ENCODE data around the gene ARL11.

The ARL11 gene

DNA sequence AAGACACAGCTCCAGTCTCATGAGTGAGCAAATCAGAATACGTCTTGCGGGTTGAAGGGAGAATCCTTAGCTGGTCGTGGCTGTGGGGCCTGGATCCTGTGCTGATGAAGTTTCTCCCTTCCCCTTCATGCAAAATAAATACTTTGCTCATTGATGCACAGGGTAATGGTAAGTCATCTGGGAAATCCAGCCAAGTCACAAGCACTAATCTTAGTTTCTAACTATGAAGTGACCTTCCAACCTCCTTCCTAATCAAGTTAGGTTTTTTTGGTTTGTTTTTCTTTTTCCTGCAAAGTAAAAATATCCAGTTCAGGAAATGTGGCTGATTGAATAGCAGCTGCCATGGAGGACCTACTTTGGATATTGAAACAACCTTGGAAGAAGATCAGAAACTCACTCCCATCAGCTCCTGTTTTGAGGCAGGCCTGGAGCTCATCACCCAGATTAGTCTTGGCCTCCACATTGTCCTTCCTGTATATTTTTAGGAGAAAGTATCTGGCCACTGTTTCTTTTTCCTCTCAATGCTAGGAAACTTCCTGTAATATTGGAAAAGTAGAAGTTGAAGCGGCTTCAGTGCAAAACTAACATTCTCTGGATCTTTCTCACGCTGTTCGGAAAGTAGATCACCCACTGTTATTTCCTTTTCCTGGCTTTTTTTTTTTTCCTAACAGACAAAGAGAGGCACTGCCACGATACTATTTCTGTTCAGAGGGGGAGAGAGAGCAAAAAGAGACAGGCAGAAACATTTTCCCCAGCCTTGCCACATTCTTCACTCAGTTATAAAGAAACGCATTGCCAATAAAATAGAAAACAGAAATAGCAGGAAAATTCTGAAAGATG lies 12.3 kb upstream of the ARL11 start:
- no peak for DNase-seq (ENCODE audit: low read depth)

DNA sequence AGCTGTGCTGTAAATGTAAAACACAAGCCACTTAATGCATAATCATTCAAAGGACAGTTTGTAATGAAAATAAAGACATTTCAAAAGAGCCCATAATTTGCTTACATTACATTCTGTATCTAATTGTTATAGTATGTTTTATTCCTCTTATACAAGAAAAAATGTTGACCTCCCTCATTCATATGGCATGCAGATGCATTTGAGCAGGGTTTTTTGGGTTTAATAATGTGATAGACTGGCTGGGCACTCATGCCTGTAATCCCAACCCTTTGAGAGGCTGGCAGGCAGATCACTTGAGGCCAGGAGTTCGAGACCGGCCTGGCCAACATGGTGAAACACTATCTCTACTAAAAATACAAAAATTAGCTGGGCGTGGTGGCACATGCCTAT lies 11.6 kb upstream of the ARL11 start:
- DNase-seq (ENCODE audit: low read depth) = no peak

DNA sequence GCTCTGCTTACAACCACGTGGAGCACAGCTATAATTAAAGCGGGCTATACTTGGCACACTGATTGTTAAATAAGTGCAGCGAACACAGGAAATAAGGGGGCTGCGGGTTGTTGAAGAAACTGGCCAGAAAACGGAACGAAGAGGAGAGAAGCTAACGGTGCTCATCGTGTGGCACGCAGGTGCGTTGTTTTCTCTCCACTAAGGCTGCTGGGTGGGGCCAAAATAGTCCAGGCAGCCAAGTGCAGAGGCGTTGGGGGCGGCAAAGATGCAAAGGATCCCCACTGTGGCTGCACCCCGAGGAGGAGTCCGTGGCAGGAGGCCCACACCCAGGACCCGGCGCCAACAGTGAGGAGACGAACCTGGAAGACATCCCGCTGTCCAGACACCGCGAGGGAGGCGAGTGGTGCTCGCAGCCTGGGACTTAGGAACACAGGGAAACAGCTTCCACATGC lies 8.1 kb upstream of the ARL11 start:
- no peak for DNase-seq (ENCODE audit: low read depth)

DNA sequence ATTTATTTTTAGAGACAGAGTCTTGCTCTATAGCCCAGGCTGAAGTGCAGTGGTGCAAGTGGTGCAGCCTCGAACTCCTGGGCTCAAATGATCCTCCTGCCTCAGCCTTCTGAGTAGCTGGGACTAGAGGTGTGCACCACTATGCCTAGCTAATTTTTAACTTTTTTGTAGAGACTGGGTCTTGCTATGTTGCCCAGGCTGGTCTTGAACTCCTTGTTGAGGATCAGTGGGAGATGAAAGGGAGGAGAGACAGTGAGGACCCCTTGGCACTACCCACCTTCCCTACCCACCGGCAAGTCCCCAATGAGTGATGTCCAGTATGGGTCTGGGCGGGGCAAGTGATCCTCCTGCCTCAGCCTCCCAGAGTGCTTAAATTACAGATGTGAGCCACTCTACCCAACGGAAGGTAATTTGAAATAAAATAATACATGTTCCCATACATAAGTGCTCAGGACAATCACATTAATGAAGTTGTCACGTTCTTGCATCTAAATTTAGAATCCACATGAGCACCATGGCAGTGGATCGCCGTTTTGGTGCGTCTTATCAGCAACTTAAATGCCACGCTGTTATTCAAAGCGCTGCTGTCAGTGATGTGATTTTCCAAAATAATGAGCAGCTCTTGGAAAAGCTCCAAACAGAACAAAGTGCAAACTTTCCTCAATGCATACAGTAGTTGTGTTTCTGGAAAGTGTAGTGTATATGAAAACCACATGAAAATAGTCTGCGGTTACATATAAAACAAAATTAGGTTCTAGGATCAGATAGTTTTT lies 5.9 kb upstream of the ARL11 start:
- no peak for DNase-seq (ENCODE audit: low read depth)

DNA sequence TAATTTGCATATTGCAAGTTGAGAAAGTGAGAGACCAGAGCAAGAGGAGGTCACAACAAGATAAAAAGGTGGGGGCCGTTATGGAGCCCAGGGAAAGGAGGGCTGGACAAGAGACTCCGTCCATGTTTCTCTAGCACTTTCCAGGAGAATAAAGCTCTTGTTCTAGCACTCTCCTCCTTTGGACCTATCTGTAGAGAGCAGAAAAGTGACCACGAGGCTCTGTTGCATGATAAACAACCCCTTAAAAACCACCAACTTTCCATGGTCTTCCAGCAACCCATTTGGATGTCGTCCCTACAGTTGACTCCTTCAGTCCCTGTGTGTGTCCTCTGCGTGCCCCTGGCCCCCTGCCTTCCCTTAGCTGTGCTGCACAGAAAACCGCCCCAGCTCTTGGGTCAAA lies 4.1 kb upstream of the ARL11 start:
- no peak for DNase-seq (ENCODE audit: low read depth)

DNA sequence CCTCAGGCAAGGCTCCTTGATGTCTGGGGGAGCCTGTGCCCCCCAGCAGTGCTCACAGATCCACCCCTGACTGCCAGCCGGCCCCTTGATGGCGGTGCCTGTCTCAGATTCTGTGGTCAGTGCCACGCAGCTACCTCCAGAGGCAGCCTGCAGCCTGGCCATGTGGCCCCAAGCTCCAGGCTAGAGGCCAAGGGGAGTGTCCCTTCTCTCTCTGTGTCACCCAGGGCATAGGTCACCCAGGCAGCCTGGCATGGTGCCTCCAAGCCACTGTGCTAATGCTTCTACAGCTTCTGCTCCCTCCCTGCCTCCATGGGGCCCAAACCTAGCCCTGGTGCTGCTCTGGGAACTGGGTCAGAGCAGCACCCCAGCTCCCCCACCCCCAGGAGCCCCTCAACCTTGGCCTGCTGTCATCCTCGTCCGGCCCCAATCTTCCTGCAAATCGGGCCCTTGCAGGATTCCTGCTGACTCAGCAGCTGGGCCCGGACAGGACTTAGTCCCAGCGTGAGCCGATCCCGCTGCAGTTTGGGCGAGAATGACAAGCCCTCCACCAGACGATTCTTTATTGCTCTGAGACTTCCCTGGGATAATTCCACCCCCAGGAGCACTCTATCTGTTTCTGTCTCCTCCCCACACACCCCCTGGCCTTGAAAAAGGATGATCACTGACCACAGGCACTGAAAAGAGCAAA lies 2.8 kb upstream of the ARL11 start:
- DNase-seq (ENCODE audit: low read depth) = no peak

DNA sequence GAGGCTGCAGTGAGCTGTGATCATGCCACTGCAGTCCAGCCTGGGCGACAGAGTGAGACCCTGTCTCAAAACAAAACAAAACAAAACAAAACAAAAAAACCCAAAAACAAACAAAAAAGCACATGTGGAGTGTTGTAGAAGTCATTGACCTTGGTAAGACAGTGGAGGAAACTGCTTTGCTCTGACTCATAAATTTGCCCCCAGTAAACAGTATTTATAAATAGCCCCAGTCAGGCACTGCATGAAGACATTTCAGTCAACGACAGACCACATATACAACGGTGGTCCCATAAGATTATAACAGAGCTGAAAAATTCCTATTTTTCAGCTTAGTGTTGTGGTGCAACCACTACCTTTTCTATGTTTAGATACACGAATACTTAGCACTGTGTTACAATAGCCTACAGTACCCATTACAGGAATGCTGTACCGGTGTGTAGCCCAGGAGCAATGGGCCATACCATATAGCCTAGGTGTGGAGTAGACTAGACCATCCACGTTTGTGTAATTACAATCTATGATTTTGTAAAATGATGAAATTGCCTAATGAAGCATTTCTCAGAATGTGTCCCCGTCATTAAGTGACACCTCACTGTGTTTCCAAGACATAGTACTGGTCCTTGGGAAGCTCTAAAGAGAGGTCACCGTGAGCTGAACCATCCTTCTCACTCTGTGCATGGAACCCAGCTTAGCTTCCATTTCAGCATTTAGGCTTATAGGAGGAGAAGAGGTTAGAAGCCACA lies 1.1 kb downstream of the ARL11 start:
- DNase-seq (ENCODE audit: low read depth) = no peak

DNA sequence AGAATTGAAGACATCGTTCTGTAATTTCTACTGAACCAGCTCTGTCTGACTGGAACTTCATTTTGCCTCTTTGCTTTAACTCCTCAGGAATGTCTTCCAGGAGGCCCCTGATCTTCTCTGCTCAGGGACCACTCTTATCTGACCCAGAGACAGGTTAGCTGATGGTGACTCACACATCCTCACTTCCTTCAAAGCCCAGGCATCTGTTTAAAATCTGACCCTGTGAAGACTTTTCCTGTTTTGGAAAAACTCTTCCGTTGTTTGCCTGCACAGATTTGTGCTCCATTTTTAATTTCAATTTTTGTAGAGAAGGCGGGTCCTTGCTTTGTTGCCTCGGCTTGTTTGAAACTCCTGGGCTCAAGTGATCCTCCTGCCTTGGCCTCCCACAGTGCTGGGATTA lies 1.6 kb downstream of the ARL11 start:
- no peak for DNase-seq (ENCODE audit: low read depth)

DNA sequence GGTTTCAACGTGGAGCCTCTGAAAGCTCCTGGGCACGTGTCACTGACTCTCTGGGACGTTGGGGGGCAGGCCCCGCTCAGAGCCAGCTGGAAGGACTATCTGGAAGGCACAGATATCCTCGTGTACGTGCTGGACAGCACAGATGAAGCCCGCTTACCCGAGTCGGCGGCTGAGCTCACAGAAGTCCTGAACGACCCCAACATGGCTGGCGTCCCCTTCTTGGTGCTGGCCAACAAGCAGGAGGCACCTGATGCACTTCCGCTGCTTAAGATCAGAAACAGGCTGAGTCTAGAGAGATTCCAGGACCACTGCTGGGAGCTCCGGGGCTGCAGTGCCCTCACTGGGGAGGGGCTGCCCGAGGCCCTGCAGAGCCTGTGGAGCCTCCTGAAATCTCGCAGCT lies 2.3 kb downstream of the ARL11 start:
- DNase-seq (ENCODE audit: low read depth) = no peak

DNA sequence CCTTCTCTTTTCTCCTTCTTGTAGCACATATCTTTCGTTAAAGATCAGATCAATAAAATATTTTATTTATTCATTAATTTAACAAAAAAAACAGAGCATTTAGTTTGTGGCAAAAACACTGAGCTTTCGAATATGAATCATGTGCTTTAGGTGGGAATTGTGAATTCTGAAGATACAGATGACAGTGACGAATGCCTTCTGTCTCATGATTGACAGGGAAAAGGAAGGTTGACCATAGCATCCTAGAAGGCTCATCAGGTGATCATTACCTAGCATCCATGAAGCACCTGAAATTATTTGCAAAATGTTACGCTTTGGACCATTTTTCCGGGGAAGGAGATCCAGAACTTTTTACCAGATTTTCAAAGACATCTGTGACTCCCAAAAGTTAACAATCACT lies 3.8 kb downstream of the ARL11 start:
- no peak for DNase-seq (ENCODE audit: low read depth)

DNA sequence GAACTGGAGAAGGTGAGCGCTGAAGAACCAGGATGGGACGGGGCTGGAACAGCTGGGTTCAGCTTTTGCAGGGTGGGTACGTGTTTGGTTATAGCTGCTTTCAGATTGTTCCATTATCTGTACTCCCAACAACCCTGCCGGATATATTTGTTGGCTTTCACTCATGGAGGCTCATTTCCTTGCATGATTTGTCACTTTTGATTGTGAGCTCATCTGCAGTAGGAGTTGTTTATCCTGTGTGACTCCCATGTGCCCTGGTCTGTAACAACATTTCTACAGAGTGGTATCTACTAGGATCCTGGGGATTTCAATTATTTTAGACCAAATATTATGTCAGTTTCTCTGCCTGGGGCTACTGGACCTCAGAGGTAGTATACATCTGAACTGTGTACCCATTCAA lies 5.4 kb downstream of the ARL11 start:
- DNase-seq (ENCODE audit: low read depth) = no peak

DNA sequence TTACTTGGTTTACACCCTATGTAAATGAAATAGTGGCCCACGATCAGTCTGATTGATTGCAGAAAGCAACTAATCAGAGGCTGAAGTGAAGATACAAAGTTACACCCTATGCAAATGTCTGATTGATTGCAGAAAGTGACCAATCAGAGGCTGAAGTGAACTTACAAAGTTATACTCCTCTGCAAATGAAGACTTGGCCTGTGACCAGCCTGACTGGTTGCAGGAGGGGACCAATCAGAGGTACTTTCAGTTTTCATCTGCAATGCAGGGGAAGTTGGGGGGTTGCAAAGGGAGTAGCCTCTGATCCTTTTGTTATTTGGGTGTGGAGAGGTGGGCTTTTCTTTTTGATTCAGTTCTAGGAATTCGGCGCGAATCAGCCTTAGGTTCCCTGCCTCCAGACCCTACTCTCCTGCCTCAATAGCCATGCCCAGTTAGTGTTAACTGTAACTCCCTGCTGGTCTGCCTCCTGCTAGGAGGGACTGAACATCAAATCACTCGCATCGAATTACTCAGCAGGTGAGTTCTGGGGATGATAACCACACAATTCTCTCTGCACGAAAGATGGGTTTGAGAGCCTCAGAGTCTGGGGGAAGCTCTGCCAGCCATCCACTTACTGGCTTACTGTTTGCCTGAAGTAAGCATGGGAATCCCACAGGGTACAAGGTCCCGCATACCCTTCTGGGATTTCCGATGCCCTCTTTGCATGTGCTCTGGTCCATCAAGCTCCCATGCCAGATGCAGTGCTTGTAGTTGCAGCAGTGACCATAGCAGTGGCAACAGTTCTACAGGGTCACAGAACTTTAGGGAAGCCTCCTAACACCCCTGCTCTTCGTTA lies 7.5 kb downstream of the ARL11 start:
- no peak for DNase-seq (ENCODE audit: low read depth)

DNA sequence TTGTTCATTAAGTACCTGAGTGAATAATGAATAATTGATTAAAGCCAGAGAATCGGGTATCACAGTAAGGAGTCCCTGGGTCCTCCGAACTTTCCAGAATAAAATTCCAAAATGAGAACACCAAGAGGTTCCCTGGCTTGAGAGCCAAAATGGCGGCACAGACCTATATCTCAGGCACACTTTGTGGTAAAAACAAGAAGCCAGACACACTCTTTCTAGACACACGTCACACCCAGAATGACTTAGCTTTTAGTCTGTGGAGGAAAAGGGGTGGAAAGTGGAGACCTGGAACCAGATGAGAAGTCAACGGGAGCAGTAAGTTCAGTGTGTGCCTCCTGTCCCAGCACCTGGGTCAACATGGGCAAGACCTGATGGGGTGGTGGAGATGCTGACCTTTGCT lies 8.4 kb downstream of the ARL11 start:
- DNase-seq (ENCODE audit: low read depth) = no peak

DNA sequence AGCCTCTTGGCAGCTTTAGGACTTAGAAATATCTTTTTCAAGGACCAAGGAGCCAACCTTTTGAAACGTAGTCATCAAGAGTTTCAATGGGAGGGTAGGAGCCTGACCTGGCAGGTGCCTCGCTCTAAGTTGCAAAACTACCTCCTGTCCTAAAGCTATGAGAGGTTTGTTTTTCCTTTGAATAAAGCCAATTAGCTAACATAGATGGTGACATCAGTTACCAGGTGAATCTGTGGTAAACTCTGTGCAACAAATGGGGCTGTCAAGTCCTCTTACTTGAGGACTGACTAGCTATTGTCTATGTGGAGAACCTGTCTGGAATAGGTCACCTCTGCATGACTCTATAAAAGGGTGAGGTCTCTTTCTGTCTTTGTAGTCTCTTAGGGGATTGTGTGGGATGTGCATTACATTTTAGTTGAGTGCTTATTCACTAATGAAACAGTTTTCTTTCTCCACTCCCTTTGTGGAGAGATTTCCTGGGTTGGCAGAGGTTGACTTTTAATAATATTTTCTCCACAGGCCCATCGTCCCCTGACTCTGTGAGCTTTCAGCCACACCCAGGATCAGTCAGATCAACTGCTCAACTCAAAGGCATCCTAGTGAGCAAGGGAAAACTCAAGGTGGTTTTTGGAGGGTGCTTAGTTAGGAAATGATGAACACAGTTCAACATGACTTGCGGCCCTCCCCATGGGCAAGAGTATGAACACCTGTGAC lies 9.9 kb downstream of the ARL11 start:
- no peak for DNase-seq (ENCODE audit: low read depth)

DNA sequence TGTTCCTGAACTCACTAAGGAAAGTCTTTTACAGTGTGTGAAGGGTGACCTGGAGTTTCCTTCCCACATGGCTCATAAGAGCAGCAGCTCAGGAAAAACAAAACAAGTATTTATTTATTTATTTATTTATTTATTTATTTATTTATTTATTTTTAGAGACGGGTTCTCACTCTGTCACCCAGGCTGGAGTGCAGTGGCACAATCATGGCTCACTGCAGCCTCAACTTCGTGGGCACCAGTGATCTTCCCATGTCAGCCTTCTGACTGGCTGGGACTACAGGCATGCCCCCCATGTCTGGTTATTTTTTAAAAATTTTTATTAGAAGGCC lies 10.4 kb downstream of the ARL11 start:
- DNase-seq (ENCODE audit: low read depth) = no peak

DNA sequence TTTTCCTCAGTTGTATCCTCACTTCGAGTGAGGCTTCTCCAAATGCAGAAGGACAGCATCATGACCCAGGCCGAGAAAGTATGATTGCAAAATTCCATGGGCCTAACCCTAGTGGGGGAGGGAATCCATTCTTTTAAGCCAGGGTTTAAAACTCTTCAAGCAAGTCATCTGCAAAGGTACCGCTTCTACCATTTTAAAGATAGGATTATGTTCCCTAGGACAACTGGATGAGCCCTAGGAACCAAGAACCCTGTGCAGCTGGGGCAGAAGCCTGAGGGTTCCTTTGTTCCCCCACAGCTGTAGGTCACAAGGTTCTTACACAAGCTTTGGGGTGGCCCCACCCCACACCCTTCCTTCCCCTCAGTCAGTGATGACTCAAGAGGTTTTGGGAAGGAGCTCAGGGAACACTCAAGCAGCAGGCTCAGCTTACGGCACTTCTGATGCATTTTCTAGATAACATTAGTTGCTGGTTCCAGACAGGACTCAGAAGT lies 13.5 kb downstream of the ARL11 start:
- DNase-seq (ENCODE audit: low read depth) = peak; percentile 62

DNA sequence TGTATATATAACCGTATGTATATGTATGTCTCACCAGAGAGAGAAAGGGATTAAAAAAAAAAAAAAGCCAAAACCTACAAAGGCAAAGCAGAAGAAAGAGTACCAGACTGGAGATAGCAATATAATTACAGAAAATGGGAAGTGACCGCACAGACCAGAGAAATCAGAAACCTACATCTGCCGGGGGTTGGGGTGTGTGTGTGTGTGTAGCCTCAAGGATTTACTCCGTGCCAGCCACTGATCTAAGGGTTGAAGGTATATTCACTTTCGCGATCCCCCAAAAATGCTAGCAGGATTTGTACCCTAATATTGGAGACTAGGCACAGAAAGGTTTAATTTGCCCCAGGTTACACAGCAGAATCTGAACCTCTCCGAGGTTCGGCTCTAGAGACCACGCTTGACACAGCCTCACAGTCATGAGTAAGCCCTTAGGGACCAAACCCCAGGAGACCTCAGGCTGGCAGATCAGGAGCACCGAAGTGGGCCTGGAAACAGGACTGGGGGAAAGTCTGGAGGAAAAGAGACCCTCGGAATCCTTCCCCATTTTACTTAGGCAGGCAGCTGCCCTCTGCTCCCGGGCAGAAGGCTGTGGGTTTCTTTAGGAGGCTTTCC lies 14.8 kb downstream of the ARL11 start:
- DNase-seq (ENCODE audit: low read depth) = no peak

DNA sequence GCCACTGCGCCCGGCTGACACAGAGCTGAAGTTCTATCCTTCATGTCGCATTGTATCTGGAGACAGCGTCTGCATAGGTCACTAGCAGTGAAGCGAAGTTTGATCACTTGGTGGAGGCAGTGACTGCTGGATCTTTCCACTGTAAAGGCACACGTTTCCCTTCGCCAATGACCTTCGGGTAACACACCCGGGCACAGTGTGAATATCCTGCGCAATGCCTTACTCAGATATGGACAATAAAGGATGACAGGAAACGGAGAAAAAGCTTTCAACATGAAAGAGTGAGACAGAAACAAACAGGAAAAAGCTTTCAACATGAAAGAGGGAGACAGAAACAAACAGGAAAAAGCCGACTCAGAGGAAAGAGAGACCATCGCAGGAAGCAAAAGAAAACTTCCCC lies 17.1 kb downstream of the ARL11 start:
- no peak for DNase-seq (ENCODE audit: low read depth)

DNA sequence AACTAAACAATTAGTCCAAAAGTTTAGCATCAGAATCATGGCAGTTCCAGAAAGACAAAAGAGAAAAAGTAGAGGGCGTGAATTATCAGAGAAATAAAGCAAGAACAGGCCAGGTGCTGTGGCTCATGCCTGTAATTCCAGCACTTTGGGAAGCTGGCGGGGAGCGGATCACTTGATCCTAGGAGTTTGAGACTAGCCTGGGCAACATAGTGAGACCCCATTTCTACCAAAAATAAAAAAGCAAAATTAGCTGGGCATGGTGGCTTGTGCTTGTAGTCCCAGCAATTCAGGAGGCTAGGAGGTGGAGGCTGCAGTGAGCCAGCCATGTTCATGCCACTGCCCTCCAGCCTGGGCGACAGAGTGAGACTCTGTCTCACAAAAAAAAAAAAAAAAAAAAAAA lies 18.4 kb downstream of the ARL11 start:
- DNase-seq (ENCODE audit: low read depth) = no peak

Data from GM04504 (cell line).